ENCODE measurements around the gene HECTD1.
"Not testable (repeated sequence)": the region's sequence is repeated elsewhere in the genome, so short reads cannot be mapped to it uniquely, and the experiment has no call there.

Gene HECTD1

GRCh38 chr14:31194095-31194494, 13.5 kb downstream of the HECTD1 start:
- no peak for DNase-seq (ENCODE audit: low spot score)

GRCh38 chr14:31192544-31192943, 15.0 kb downstream of the HECTD1 start:
- DNase-seq (ENCODE audit: low spot score): not testable (repeated sequence)

- DNase-seq (ENCODE audit: low spot score): no peak
Observed at GRCh38 chr14:31190717-31191263, 16.8 kb downstream of the HECTD1 start.

GRCh38 chr14:31190219-31190603, 17.4 kb downstream of the HECTD1 start:
- DNase-seq (ENCODE audit: low spot score): no peak

- DNase-seq (ENCODE audit: low spot score): no peak
Observed at GRCh38 chr14:31189346-31190218, 18.0 kb downstream of the HECTD1 start.

- no peak for DNase-seq (ENCODE audit: low spot score)
Observed at GRCh38 chr14:31188744-31189143, 18.8 kb downstream of the HECTD1 start.

GRCh38 chr14:31182016-31182415, 25.6 kb downstream of the HECTD1 start:
- DNase-seq (ENCODE audit: low spot score): not testable (repeated sequence)

- no peak for DNase-seq (ENCODE audit: low spot score)
Observed at GRCh38 chr14:31181271-31181670, 26.3 kb downstream of the HECTD1 start.

GRCh38 chr14:31180299-31181051, 27.1 kb downstream of the HECTD1 start:
- DNase-seq (ENCODE audit: low spot score): no peak

GRCh38 chr14:31174433-31174832, 33.2 kb downstream of the HECTD1 start:
- no peak for DNase-seq (ENCODE audit: low spot score)

GRCh38 chr14:31173120-31173837, 34.3 kb downstream of the HECTD1 start:
- DNase-seq (ENCODE audit: low spot score): no peak

- DNase-seq (ENCODE audit: low spot score): no peak
Observed at GRCh38 chr14:31172084-31172483, 35.5 kb downstream of the HECTD1 start.

GRCh38 chr14:31170411-31170810, 37.2 kb downstream of the HECTD1 start:
- no peak for DNase-seq (ENCODE audit: low spot score)

GRCh38 chr14:31169877-31170276, 37.7 kb downstream of the HECTD1 start:
- no peak for DNase-seq (ENCODE audit: low spot score)

GRCh38 chr14:31167032-31167431, 40.6 kb downstream of the HECTD1 start:
- DNase-seq (ENCODE audit: low spot score): no peak

- DNase-seq (ENCODE audit: low spot score): no peak
Observed at GRCh38 chr14:31166271-31166561, 41.4 kb downstream of the HECTD1 start.

GRCh38 chr14:31164115-31164514, 43.5 kb downstream of the HECTD1 start:
- DNase-seq (ENCODE audit: low spot score): no peak

- no peak for DNase-seq (ENCODE audit: low spot score)
Observed at GRCh38 chr14:31162910-31163649, 44.5 kb downstream of the HECTD1 start.

GRCh38 chr14:31161274-31161673, 46.3 kb downstream of the HECTD1 start:
- no peak for DNase-seq (ENCODE audit: low spot score)

GRCh38 chr14:31159682-31160296, 47.8 kb downstream of the HECTD1 start:
- no peak for DNase-seq (ENCODE audit: low spot score)

GRCh38 chr14:31154956-31155355, 52.6 kb downstream of the HECTD1 start:
- no peak for DNase-seq (ENCODE audit: low spot score)

All from AG08395 (cell line).